ENCODE data around the gene PPM1G.

GRCh38 chr2:27362678-27363420 lies 46.5 kb downstream of the PPM1G start:
- TF ChIP-seq CTCF (optimal IDR thresholded peaks at IDR 0.05 in 1 of 3, IDR thresholded peaks at IDR 0.05 in 1 of 3, conservative IDR thresholded peaks at IDR 0.05 in 1 of 3; ENCODE audit: extremely low read depth in 1 of 3, insufficient read depth in 2 of 3, low read length in 3 of 3) = no peak
- TF ChIP-seq EZH2 (IDR thresholded peaks at IDR 0.05; ENCODE audit: low read length) = no peak

All from keratinocyte (primary cell).